AG04449 (cell line): Measurements from ENCODE around the gene ZNF775.

ENCODE experiments used
- CTCF ChIA-PET: fragments of 350-600 bp; formaldehyde crosslinking; extraction: SDS; loops from one replicate; lab custom pipeline; 2021; ENCODE audit warnings: antibody characterized with exemption; lab: Yijun Ruan, JAX
- POLR2A ChIA-PET: fragments of 400-600, 350-600 bp; formaldehyde crosslinking; extraction: SDS; loops from one replicate; lab custom pipeline; 2020; ENCODE audit warnings: antibody characterized with exemption, inconsistent platforms; lab: Yijun Ruan, JAX
- DNase-seq: peaks from one replicate; pipeline ENCODE4 v3.0.0-alpha.2; 2010; ENCODE audit warnings: low read depth, low spot score
- H3K4me3 ChIP-seq: 2 replicates; pipeline ENCODE4 v1.5.1; 2011; ENCODE audit warnings: low read depth, mild to moderate bottlenecking, control low read depth, low read length
- TF ChIP-seq, protein P1 (sequence below): IDR thresholded peaks from one replicate; pipeline ENCODE4 v1.5.1; 2011; ENCODE audit warnings: mild to moderate bottlenecking, moderate library complexity, low read length, control low read depth, inconsistent platforms; ENCODE audit not compliant: insufficient read depth; ENCODE audit errors: missing control alignments

The ZNF775 gene

DNA sequence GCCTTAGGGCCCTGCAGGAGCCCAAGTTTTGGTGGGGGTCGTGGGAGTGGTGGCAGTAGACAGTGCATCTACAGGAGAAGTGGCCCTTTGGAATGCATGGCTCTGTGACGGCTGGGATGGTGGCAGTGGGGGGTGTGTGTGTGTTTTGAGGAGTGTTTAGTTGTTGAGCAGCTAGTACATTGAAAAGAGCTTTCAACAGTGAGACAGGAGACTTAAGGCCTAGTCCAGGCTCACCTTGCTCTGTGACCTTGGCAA, 27.1 kb downstream of the ZNF775 start:
- no peak for DNase-seq
- ChIA-PET POLR2A (interaction anchor here (2.0 kb wide), 1 partner anchor 37 kb away, joined by 10 read pairs; the partner anchor contains the start of gene REPIN1), CTCF (interaction anchor here (0.7 to 6.0 kb wide), 11 partner anchors 8 to 49 kb away, joined by 3 to 39 read pairs (median 3); no protein-coding TSS in a partner anchor)
- H3K4me3 ChIP-seq: peak overlapping the region; percentile 68
- TF ChIP-seq, protein P1, sequence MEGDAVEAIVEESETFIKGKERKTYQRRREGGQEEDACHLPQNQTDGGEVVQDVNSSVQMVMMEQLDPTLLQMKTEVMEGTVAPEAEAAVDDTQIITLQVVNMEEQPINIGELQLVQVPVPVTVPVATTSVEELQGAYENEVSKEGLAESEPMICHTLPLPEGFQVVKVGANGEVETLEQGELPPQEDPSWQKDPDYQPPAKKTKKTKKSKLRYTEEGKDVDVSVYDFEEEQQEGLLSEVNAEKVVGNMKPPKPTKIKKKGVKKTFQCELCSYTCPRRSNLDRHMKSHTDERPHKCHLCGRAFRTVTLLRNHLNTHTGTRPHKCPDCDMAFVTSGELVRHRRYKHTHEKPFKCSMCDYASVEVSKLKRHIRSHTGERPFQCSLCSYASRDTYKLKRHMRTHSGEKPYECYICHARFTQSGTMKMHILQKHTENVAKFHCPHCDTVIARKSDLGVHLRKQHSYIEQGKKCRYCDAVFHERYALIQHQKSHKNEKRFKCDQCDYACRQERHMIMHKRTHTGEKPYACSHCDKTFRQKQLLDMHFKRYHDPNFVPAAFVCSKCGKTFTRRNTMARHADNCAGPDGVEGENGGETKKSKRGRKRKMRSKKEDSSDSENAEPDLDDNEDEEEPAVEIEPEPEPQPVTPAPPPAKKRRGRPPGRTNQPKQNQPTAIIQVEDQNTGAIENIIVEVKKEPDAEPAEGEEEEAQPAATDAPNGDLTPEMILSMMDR: no peak

DNA sequence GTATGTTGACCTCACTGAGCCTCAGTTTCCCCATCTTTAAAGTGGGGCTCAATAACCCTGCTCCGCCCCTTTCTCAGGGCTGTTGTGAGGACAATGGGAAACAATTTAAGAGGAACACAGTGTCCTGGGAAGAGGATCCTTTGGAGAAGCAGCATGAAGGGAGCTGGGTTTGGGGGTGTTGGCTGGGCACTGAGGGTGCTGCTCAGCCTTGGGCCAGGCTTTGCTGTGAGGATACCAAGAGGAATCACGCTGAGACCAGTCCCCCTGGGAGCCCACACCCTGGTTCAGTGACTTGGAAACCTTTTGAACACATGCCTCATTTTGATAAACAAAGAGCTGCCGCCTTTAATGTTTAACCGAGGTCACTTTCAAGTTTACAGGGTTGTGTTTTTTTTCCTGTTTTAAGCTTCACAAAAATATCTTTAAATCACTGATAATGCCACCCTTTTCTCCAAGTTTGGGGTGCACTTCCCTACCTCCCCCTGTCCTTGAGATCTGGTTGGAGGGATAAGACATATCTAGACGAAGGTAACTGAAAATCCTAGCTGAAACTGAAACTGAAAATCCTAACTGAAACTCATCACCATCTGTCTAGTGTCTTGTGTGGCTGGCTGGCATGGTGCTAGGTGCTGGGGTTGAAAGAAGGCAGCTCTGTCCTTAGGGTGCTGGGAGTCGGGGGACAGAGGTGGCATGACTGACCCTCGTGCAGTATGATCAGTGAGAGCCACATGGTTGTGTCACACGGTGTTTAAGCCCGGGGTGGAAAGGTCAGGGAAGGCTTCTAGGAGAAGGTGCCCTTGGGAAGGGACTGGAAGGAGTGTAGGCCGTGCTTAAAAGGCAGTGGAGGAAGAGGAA, 27.7 kb downstream of the ZNF775 start:
- CTCF ChIA-PET: interaction anchor here (0.7 to 6.0 kb wide), 10 partner anchors 8 to 50 kb away, joined by 3 to 39 read pairs (median 4); no protein-coding TSS in a partner anchor
- POLR2A ChIA-PET: interaction anchor here (2.0 kb wide), 1 partner anchor 38 kb away, joined by 10 read pairs; the partner anchor contains the start of gene REPIN1
- peak overlapping the region; percentile 8; the same call in 1 of the 2 replicates for H3K4me3 ChIP-seq
- TF ChIP-seq, protein P1: no peak
- no peak for DNase-seq

DNA sequence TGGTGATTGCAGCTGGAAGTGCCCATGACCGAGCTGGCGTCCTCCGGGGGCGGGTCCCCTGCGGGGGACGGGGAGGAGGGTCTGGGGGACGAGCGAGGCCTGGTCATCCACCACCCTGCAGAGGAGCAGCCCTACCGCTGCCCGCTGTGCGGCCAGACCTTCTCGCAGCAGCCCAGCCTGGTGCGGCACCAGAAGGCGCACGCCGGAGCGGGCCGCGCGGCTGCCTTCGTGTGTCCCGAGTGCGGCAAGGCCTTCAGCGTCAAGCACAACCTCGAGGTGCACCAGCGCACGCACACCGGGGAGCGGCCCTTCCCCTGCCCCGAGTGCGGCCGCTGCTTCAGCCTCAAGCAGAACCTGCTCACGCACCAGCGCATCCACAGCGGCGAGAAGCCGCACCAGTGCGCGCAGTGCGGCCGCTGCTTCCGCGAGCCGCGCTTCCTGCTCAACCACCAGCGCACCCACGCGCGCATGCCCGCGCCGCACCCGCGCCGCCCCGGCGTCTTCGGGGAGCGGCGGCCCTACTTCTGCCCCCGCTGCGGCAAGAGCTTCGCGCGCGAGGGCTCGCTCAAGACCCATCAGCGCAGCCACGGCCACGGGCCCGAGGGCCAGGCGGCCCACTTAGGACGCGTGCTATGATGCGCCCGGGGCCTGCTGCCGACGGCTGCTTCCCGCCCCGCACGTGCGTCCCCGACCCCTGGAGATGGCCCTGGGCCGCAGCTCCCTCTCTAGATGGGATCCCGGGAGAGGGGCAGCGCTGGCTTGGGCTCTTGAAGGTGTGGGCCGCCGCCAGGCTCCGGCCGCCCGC, 28.7 kb downstream of the ZNF775 start:
- no peak overlapping the region for H3K4me3 ChIP-seq
- ChIA-PET POLR2A (no interaction called here), CTCF (interaction anchor here (1.6 to 6.0 kb wide), 3 partner anchors 10 to 51 kb away, joined by 5 to 39 read pairs (median 13); no protein-coding TSS in a partner anchor)
- TF ChIP-seq, protein P1: no peak
- DNase-seq: no peak

DNA sequence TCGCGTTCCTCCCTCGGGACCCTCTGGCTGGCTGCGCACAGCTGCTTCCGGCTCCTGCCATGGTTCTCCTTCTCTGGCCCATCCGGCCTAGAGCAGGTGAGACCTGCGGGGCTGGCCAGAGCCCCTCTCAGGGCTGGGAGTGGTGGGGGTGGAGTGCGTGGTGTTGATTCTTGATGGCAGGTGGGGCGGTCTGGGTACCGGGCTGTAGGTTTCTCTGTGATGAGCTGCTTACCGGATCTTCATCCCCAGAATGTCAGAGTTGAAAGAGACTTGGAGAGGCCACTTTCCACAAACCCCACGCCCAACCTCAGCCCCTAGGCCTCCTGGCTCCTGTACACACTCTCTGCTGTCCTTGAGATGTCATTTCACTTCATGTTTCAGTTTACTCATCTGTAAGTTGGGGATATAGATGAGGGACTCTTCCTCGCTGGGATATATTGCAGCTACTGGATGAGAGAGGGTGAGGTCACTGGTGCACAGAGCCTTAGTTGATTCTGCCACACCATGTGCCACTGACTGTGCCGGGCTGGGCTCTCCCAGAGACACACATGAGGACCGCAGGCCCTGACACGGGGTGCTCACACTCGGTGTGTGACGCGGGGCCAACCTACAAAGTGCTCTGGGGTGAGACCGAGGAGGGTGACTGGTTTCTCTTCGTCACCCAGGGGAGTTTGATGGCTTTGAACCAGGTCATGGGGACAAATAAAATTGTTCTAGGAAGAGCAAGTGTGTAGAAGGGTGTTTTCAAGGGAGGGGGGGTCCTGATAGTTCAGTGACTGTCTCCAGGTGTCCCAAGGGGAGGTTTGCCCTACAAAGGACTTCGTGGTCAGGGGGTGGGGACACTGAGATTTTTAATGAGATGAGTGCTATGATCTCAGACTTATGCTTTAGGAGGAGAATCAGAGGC, 29.5 kb downstream of the ZNF775 start:
- ChIA-PET POLR2A (no interaction called here), CTCF (interaction anchor here (1.6 to 6.0 kb wide), 4 partner anchors 9 to 52 kb away, joined by 5 to 39 read pairs (median 10); no protein-coding TSS in a partner anchor)
- H3K4me3 ChIP-seq: no peak overlapping the region
- no peak for DNase-seq
- TF ChIP-seq, protein P1: no peak

DNA sequence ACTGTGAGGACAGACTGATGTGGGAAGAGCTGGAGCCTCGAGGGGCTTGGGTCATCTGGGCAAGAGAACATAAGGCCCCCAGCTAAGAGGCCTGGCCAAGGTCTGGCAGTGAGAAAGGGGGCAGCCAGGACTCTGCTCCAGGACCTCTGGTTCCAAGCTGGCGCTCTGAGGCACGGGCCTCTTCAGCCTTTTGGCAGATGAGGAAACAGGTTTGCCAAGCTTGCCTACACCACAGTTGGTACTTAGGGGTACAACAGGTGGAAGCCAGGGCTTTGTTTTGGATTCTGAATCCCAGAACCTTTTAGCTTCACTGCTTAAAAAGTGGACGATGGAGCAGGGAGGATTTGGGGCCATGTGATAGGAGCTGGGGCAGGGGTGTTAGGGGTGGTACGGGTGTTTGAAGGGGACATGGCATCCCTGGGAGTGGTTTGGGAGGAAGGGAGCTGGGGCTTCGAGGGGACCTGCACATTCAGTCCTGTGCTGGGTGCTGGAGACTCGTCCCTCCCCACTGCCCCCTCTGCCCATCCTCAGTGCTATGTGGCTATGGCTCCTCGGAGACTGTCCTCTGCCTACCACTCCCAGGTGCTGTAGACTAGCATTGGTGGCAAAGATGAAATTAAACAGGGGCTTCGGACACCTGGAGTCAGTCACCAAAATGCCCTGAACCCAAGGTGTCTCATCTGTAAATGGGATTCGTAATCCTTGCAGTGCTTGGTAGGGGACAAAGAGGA, 30.3 kb downstream of the ZNF775 start:
- DNase-seq: no peak
- ChIA-PET POLR2A (no interaction called here), CTCF (interaction anchor here (2.0 to 6.0 kb wide), 2 partner anchors 13 to 53 kb away, joined by 8 to 39 read pairs; no protein-coding TSS in a partner anchor)
- H3K4me3 ChIP-seq: no peak overlapping the region
- TF ChIP-seq, protein P1: no peak
